Urinary bladder (tissue), 4 donors: Measurements from ENCODE around the gene ANKRD17. TPM values are rescaled to one million over a fixed set of nuclear protein-coding genes. Genes with fewer than 3 reads are reported as not detected.

Experiments used
- DNase-seq: peaks from one replicate; pipeline ENCODE4 v3.0.0-alpha.2; 2015; ENCODE audit errors: extremely low spot score
- H3K27ac ChIP-seq: one replicate; pipeline ENCODE4 v1.5.1; 2013; ENCODE audit warnings: low read depth, mild to moderate bottlenecking, moderate library complexity
- H3K36me3 ChIP-seq: one replicate; pipeline ENCODE4 v1.6.1; 2013; ENCODE audit warnings: mild to moderate bottlenecking, moderate library complexity; ENCODE audit not compliant: insufficient read depth
- H3K4me1 ChIP-seq: one replicate; pipeline ENCODE4 v1.6.1; 2013; ENCODE audit warnings: mild to moderate bottlenecking, moderate library complexity; ENCODE audit not compliant: insufficient read depth
- H3K4me3 ChIP-seq: one replicate; pipeline ENCODE4 v1.5.1; 2013; ENCODE audit warnings: low read depth, low read length
- WGBS: extraction: QIAGEN DNeasy Blood & Tissue Kit; methylation state at CpG from one replicate; pipeline ENCODE4 v1.1.7; 2013; 5-methylcytosine and 5-hydroxymethylcytosine counted together
- polyA plus RNA-seq: library from polyadenylated mRNA; stranded (reverse); fragments of 200-250 nt; gene quantifications from one replicate; pipeline ENCODE4 v1.2.3, GENCODE V29; 2013
- total RNA-seq: library from RNA; depleted of rRNA; stranded (reverse); fragments of >200 nt; gene quantifications from one replicate; pipeline ENCODE4 v1.2.3, GENCODE V29; 2014
- donor health status: healthy with polysubstance abuse.
- donor health status: healthy.

ANKRD17 gene
- total and polyA plus RNA-seq, 2 donors, result 18.3 to 74.8 TPM

GRCh38 chr4:73161527-73162185 lies 96.9 kb downstream of the ANKRD17 start:
- no peak overlapping the region for H3K27ac ChIP-seq
- H3K4me1 ChIP-seq, result no peaks in the 10 kb centered on the region
- no peak overlapping the region for H3K4me3 ChIP-seq
- peaks cover 3% of the 10 kb centered on the region for H3K36me3 ChIP-seq
- DNase-seq, result no peak
- 95% methylated on average over 8 of the region's 8 CpGs for WGBS

- H3K27ac ChIP-seq, result no peak overlapping the region
- H3K4me3 ChIP-seq, result no peak overlapping the region
- WGBS, result 97% methylated on average over 3 of the region's 3 CpGs
- DNase-seq, result no peak
- no peaks in the 10 kb centered on the region for H3K4me1 ChIP-seq
- H3K36me3 ChIP-seq, result peaks cover 3% of the 10 kb centered on the region
Measured at GRCh38 chr4:73156394-73156793, 102.2 kb downstream of the ANKRD17 start.

GRCh38 chr4:73152893-73153292 lies 105.7 kb downstream of the ANKRD17 start:
- no peak for DNase-seq
- H3K36me3 ChIP-seq, result no peaks in the 10 kb centered on the region
- WGBS, result 94% methylated on average over 1 of the region's 1 CpG

DNA sequence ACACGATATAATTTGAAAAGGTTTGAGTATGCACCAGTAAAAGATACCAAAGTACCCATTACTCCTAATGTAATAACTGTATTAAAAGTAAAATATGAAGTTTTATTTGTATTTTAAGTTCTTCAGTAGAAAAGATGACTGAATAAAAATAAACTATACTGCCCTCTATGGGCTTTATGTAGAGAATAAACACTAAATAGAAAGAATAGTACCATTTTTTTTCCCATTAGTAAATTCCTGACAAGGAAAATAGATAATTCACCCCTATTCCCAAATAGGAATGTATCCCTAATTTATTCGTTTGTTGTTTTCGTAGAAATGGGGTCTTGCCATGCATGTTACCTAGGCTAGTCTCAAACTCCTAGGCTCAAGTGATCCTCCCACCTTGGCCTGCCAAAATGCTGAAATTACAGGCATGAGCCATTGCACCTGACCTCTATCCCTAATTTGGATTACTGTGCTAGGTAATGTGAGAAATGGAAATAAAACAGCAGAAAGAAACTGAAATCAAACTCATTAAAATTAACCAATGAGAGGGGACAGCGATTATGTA lies 115.5 kb downstream of the ANKRD17 start:
- no peak for DNase-seq
- H3K27ac ChIP-seq, result no peak overlapping the region
- H3K4me1 ChIP-seq, result no peaks in the 10 kb centered on the region
- peaks cover 3% of the 10 kb centered on the region for H3K36me3 ChIP-seq
- WGBS, result 94% methylated on average over 4 of the region's 4 CpGs
- H3K4me3 ChIP-seq, result no peak overlapping the region

More at GRCh38 chr4:73152893-73153292, 105.7 kb downstream of the ANKRD17 start:
- Histone ChIP-seq H3K27ac (no peak overlapping the region), H3K4me1 (no peaks in the 10 kb centered on the region), H3K4me3 (no peak overlapping the region)

GRCh38 chr4:73139991-73140390 lies 118.6 kb downstream of the ANKRD17 start:
- 86% methylated on average over 2 of the region's 2 CpGs for whole genome bisulfite sequencing
- Histone ChIP-seq H3K4me3 (no peak overlapping the region), H3K27ac (no peak overlapping the region), H3K4me1 (no peaks in the 10 kb centered on the region), H3K36me3 (peaks cover 4% of the 10 kb centered on the region)
- DNase-seq, result no peak

GRCh38 chr4:73139245-73139644 lies 119.4 kb downstream of the ANKRD17 start:
- no peak for DNase-seq
- H3K4me1 ChIP-seq, result no peaks in the 10 kb centered on the region
- no peak overlapping the region for H3K27ac ChIP-seq
- no peak overlapping the region for H3K4me3 ChIP-seq
- peaks cover 2% of the 10 kb centered on the region for H3K36me3 ChIP-seq
- WGBS, result 93% methylated on average over 3 of the region's 3 CpGs

DNA sequence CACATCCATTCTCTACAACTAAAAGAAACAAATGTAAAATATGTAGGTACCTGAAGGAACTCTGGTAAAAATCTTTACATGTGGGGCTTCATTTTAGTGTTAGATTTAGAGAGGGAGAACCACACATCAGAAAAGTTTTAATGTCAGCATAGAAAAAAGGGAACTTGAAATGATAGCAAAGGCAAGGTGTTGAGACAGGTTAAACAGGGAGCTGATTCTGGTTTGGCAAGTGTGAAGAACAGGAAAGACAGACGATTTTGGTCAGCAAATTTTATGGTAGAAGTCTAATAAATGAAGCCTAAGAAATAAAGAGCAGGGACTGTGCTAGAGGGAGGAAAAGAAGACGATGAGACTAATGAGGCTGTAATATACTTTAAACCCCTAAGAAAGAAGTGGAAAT lies 121.5 kb downstream of the ANKRD17 start:
- DNase-seq, result no peak
- Histone ChIP-seq H3K4me1 (no peaks in the 10 kb centered on the region), H3K27ac (no peak overlapping the region), H3K4me3 (no peak overlapping the region), H3K36me3 (peaks cover 1% of the 10 kb centered on the region)
- 73% methylated on average over 2 of the region's 2 CpGs for WGBS

DNA sequence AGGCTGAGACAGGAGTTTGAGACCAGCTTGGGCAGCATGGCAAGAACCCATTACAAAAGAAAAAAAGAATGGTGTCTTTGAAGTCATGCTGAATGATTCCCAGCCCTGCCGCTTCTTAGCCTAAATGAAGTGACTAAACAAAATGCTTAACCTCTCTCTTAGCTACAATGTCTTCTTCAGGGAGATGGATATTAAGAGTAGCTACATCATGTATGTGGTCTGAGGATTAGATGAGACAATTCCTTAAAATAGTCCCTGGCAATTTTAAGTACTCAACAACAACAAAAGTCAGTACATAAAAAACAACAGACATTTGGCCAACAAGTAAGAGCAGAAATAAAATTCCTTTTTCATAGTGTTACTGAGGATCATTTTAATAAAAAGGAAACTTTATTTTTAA lies 124.8 kb downstream of the ANKRD17 start:
- Histone ChIP-seq H3K36me3 (peaks cover 1% of the 10 kb centered on the region), H3K27ac (no peak overlapping the region), H3K4me3 (no peak overlapping the region), H3K4me1 (no peaks in the 10 kb centered on the region)
- no peak for DNase-seq
- 98% methylated on average over 1 of the region's 1 CpG for WGBS

DNA sequence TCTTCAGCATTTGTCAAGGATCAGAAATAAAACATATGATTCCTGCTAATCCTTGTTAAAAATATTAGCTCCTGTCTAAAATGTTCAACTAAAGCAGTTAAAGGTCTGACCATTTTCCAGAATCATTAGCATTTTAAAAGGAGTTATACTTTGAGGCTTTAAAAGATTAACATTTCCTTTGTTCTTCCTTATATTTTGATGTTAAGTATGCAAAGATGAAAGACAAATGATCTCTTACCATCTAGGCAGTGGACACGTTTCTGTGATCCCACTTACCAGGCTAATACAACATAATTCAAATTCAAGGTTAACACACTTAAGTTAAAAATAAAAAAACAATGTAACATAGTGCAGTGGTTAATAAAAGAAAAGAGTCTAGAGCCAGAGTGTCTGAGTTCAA lies 127.3 kb downstream of the ANKRD17 start:
- Histone ChIP-seq H3K27ac (no peak overlapping the region), H3K4me1 (no peaks in the 10 kb centered on the region), H3K36me3 (peaks cover 1% of the 10 kb centered on the region), H3K4me3 (no peak overlapping the region)
- no peak for DNase-seq
- WGBS, result 71% methylated on average over 1 of the region's 1 CpG

GRCh38 chr4:73129319-73129718 lies 129.3 kb downstream of the ANKRD17 start:
- 92% methylated on average over 1 of the region's 1 CpG for WGBS
- no peaks in the 10 kb centered on the region for H3K36me3 ChIP-seq
- no peak overlapping the region for H3K27ac ChIP-seq
- no peaks in the 10 kb centered on the region for H3K4me1 ChIP-seq
- no peak for DNase-seq
- H3K4me3 ChIP-seq, result no peak overlapping the region

- Histone ChIP-seq H3K27ac (no peak overlapping the region), H3K4me1 (no peaks in the 10 kb centered on the region), H3K4me3 (no peak overlapping the region), H3K36me3 (no peaks in the 10 kb centered on the region)
- WGBS, result 55% methylated on average over 3 of the region's 3 CpGs
- DNase-seq, result no peak
Measured at GRCh38 chr4:73127839-73128453, 130.7 kb downstream of the ANKRD17 start.

GRCh38 chr4:73109493-73109892 lies 149.1 kb downstream of the ANKRD17 start:
- DNase-seq, result no peak
- Histone ChIP-seq H3K36me3 (no peaks in the 10 kb centered on the region), H3K4me3 (no peak overlapping the region), H3K27ac (no peak overlapping the region), H3K4me1 (no peaks in the 10 kb centered on the region)
- WGBS, result 96% methylated on average over 4 of the region's 4 CpGs

DNA sequence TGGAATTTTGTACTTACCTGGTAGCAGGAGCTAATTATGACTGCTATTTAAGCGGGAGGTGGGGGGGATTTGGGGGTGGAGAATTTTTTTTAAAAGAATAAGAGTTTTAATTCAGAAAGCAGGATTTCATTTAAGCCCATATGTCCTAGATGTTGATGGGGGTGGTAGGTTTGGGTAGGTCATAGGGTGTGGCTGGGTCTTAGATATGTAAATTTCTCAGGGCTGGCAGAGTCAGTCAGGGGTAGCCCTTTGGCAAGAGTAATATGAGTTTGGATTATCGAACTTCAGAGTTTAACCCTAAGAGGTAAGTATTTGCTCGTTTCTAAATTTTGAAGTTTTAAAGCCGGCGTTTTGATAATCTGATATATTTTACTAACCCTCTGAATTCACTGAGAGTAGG lies 153.9 kb downstream of the ANKRD17 start:
- H3K27ac ChIP-seq, result no peak overlapping the region
- no peak overlapping the region for H3K4me3 ChIP-seq
- no peak for DNase-seq
- WGBS, result 82% methylated on average over 5 of the region's 5 CpGs
- H3K36me3 ChIP-seq, result peaks cover 5% of the 10 kb centered on the region
- no peaks in the 10 kb centered on the region for H3K4me1 ChIP-seq

GRCh38 chr4:73103799-73104503 lies 154.6 kb downstream of the ANKRD17 start:
- DNase-seq, result no peak
- Histone ChIP-seq H3K36me3 (peaks cover 5% of the 10 kb centered on the region), H3K27ac (no peak overlapping the region), H3K4me3 (no peak overlapping the region), H3K4me1 (no peaks in the 10 kb centered on the region)
- 79% methylated on average over 8 of the region's 8 CpGs for WGBS
